SK-N-SH (cell line): ENCODE measurements around the gene PRRT4. TPM values are rescaled to one million over a fixed set of nuclear protein-coding genes. Genes with fewer than 3 reads are reported as not detected.

Experiments used
- CTCF ChIA-PET: fragments of 300-600, 350-600 bp; formaldehyde crosslinking; extraction: SDS; loops from one replicate; lab custom pipeline; 2021; lab: Yijun Ruan, JAX
- POLR2A ChIA-PET: fragments of 350-600 bp; sonication (Branson Sonifier 250); formaldehyde crosslinking; extraction: SDS; loops from one replicate; lab custom pipeline; 2020; ENCODE audit warnings: antibody characterized with exemption, inconsistent platforms; lab: Yijun Ruan, JAX
- DNase-seq: peaks from one replicate; pipeline ENCODE4 v3.0.0; 2012
- H2AFZ ChIP-seq: fragments of 200-600 bp; sonication (generic); 2 replicates; pipeline ENCODE4 v1.8.1; 2016; ENCODE audit warnings: antibody characterized with exemption, mild to moderate bottlenecking, low read depth
- H3F3A ChIP-seq: fragments of 200-600 bp; sonication (generic); replicated peaks from 2 replicates; pipeline ENCODE3; 2016; ENCODE audit warnings: antibody characterized with exemption, mild to moderate bottlenecking; ENCODE audit not compliant: insufficient read depth
- H3K27ac ChIP-seq, 2 experiments: fragments of 200-500 bp in 1 of 2; fragments of 200-600 bp in 1 of 2; sonication (Bioruptor generic) in 1 of 2; sonication (generic), shearing (Covaris generic) in 1 of 2; 2 replicates each; pipeline versions ENCODE4 v1.5.1 to v1.6.1; 2014 to 2016; ENCODE audit warnings: low read depth in 2 of 2, inconsistent platforms in 1 of 2, low read length in 1 of 2, mild to moderate bottlenecking in 1 of 2, mixed read lengths in 1 of 2
- H3K27me3 ChIP-seq: fragments of 200-600 bp; sonication (generic), shearing (Covaris generic); 2 replicates; pipeline ENCODE4 v1.6.1; 2016; ENCODE audit warnings: mixed run types; ENCODE audit not compliant: insufficient read depth
- H3K36me3 ChIP-seq, 2 experiments: fragments of 200-500 bp in 1 of 2; fragments of 200-600 bp in 1 of 2; sonication (Bioruptor generic) in 1 of 2; sonication (generic) in 1 of 2; replicated peaks in 1 of 2; 2 replicates each; pipeline versions ENCODE3 to v1.5.1; 2014 to 2016; ENCODE audit warnings: low read length in 1 of 2, mild to moderate bottlenecking in 1 of 2; ENCODE audit not compliant: insufficient read depth in 2 of 2, control insufficient read depth in 1 of 2
- H3K4me1 ChIP-seq, 2 experiments: fragments of 200-500 bp in 1 of 2; fragments of 200-600 bp in 1 of 2; sonication (Bioruptor generic) in 1 of 2; sonication (generic), shearing (Covaris generic) in 1 of 2; 2 replicates each; pipeline versions ENCODE4 v1.5.1 to v1.6.1; 2014 to 2016; ENCODE audit warnings: low read depth in 1 of 2, low read length in 1 of 2, mixed run types in 1 of 2; ENCODE audit not compliant: insufficient read depth in 2 of 2, control insufficient read depth in 1 of 2
- H3K4me2 ChIP-seq: fragments of 200-600 bp; sonication (generic), shearing (Covaris generic); 2 replicates; pipeline ENCODE4 v1.6.1; 2017; ENCODE audit warnings: mixed run types
- H3K4me3 ChIP-seq, 2 experiments: fragments of 200-500 bp in 1 of 2; fragments of 200-600 bp in 1 of 2; sonication (Bioruptor generic) in 1 of 2; sonication (generic), shearing (Covaris generic) in 1 of 2; 2 replicates each; pipeline versions ENCODE4 v1.5.1 to v1.8.1; 2014 to 2016; ENCODE audit warnings: low read depth in 2 of 2, inconsistent platforms in 1 of 2, low read length in 1 of 2, mild to moderate bottlenecking in 1 of 2, mixed read lengths in 1 of 2, moderate library complexity in 1 of 2
- H3K79me2 ChIP-seq: fragments of 200-600 bp; sonication (generic); 2 replicates; pipeline ENCODE4 v1.8.1; 2017; ENCODE audit warnings: mild to moderate bottlenecking; ENCODE audit not compliant: insufficient read depth
- H3K9ac ChIP-seq: fragments of 200-600 bp; sonication (generic); 2 replicates; pipeline ENCODE4 v1.6.1; 2017; ENCODE audit warnings: mixed run types
- H3K9me2 ChIP-seq: fragments of 200-600 bp; sonication (generic); 2 replicates; pipeline ENCODE4 v1.6.1; 2017; ENCODE audit warnings: mixed run types
- H3K9me3 ChIP-seq: fragments of 200-600 bp; sonication (generic); 2 replicates; pipeline ENCODE4 v1.6.1; 2017; ENCODE audit warnings: mixed run types, mild to moderate bottlenecking, moderate library complexity
- H4K20me1 ChIP-seq: fragments of 200-600 bp; sonication (generic); 2 replicates; pipeline ENCODE4 v1.6.1; 2017; ENCODE audit warnings: mild to moderate bottlenecking, mixed run types; ENCODE audit not compliant: insufficient read depth
- EP300 ChIP-seq, 2 experiments: IDR thresholded peaks; 2 replicates each; pipeline versions ENCODE4 v1.4.0 to v1.6.1; 2012; ENCODE audit warnings: borderline replicate concordance in 1 of 2, low read depth in 1 of 2, low read length in 1 of 2
- FOXJ3 ChIP-seq: sonication (generic); formaldehyde crosslinking; IDR thresholded peaks from 2 replicates; pipeline ENCODE4 v1.5.1; 2020; ENCODE audit warnings: mild to moderate bottlenecking, missing genetic modification reagents
- FOXM1 ChIP-seq: IDR thresholded peaks from 2 replicates; pipeline ENCODE4 v1.4.0; 2012; ENCODE audit warnings: low read depth, mild to moderate bottlenecking
- GABPA ChIP-seq: IDR thresholded peaks from 2 replicates; pipeline ENCODE4 v1.4.0; 2012; ENCODE audit warnings: low read depth, mild to moderate bottlenecking
- JUND ChIP-seq: IDR thresholded peaks from 2 replicates; pipeline ENCODE4 v1.4.0; 2012
- MEF2A ChIP-seq: IDR thresholded peaks from 2 replicates; pipeline ENCODE4 v1.4.0; 2012; ENCODE audit warnings: low read depth, borderline replicate concordance
- NFIC ChIP-seq: IDR thresholded peaks from 2 replicates; pipeline ENCODE4 v1.4.0; 2012; ENCODE audit warnings: borderline replicate concordance
- NRF1 ChIP-seq: IDR thresholded peaks from 2 replicates; pipeline ENCODE4 v1.6.1; 2012; ENCODE audit warnings: low read depth, mild to moderate bottlenecking, low read length
- POLR2AphosphoS5 ChIP-seq: IDR thresholded peaks from 2 replicates; pipeline ENCODE4 v1.6.1; 2012; ENCODE audit warnings: low read depth, low read length
- RCOR1 ChIP-seq: fragments of 150-350 bp; IDR thresholded peaks from 2 replicates; pipeline ENCODE4 v1.6.1; 2017; ENCODE audit warnings: antibody characterized with exemption, low read length
- SIN3A ChIP-seq: IDR thresholded peaks from 2 replicates; pipeline ENCODE4 v1.6.1; 2012; ENCODE audit warnings: low read depth, mild to moderate bottlenecking, low read length, moderate library complexity, borderline replicate concordance
- SMC3 ChIP-seq: IDR thresholded peaks from 2 replicates; pipeline ENCODE4 v1.6.1; 2012; ENCODE audit warnings: low read depth, low read length, improper control_type of control experiment
- TEAD4 ChIP-seq: IDR thresholded peaks from 2 replicates; pipeline ENCODE4 v1.4.0; 2012; ENCODE audit warnings: mild to moderate bottlenecking, borderline replicate concordance; ENCODE audit not compliant: insufficient read depth
- WGBS: methylation state at CpG from one replicate; pipeline ENCODE4 v1.1.6; 2017; ENCODE audit warnings: low lambda C conversion rate; 5-methylcytosine and 5-hydroxymethylcytosine counted together
- polyA plus RNA-seq, 3 experiments: library from polyadenylated mRNA; depleted of rRNA; stranded (reverse); fragments of >200 nt; gene quantifications; 2 replicates each; pipeline ENCODE4 v1.2.3, GENCODE V29; 2012
- TF ChIP-seq, protein P1 (sequence below): fragments of 200-600 bp; sonication (generic); IDR thresholded peaks from 2 replicates; pipeline ENCODE4 v1.6.1; 2017; ENCODE audit warnings: antibody characterized with exemption, mild to moderate bottlenecking, moderate library complexity
- TF ChIP-seq, protein P2 (sequence below): fragments of 150-350 bp; IDR thresholded peaks from 2 replicates; pipeline ENCODE4 v1.6.1; 2017; ENCODE audit warnings: antibody characterized with exemption, low read length, low read depth, borderline replicate concordance
- TF ChIP-seq, protein P3 (sequence below): IDR thresholded peaks from 2 replicates; pipeline ENCODE4 v1.4.0; 2012; ENCODE audit warnings: low read depth
- TF ChIP-seq, protein P4 (sequence below): IDR thresholded peaks from 2 replicates; pipeline ENCODE4 v1.4.0; 2012; ENCODE audit warnings: low read depth, borderline replicate concordance

Gene PRRT4
- polyA plus RNA-seq, 1 of the 3 experiments (the other 2 are of a cell fraction), result 1.5 TPM

DNA sequence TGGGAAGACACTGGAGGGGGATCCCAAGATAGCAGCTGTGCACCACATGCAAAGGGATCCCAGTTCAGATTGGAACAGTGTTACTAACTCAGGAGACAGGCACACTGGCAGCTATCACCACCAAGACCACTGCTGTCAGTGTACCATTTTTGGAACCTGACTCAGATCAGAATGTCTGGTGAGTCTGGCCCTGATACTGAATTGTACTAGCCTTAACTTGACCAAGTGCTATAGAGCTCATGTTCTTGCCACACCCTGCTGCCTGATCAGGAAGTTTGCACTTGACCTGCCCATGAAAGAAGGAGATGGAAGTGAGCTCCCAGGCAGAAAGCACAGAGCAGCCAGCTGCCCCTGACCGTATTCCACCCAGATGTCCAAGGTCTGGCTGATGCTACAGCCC is 4.8 kb upstream of the PRRT4 start:
- no peaks in the 10 kb centered on the region for H4K20me1 ChIP-seq
- ChIA-PET POLR2A (interaction anchor here (1.1 to 1.2 kb wide), 2 partner anchors 9 to 22 kb away, joined by 3 to 5 read pairs; partner anchors contain the start of gene RBM28), CTCF (interaction anchor here (1.1 to 20.2 kb wide), 5 partner anchors 9 to 59 kb away, joined by 4 to 493 read pairs (median 8); partner anchors contain the start of gene RBM28)
- TF ChIP-seq, protein P1, sequence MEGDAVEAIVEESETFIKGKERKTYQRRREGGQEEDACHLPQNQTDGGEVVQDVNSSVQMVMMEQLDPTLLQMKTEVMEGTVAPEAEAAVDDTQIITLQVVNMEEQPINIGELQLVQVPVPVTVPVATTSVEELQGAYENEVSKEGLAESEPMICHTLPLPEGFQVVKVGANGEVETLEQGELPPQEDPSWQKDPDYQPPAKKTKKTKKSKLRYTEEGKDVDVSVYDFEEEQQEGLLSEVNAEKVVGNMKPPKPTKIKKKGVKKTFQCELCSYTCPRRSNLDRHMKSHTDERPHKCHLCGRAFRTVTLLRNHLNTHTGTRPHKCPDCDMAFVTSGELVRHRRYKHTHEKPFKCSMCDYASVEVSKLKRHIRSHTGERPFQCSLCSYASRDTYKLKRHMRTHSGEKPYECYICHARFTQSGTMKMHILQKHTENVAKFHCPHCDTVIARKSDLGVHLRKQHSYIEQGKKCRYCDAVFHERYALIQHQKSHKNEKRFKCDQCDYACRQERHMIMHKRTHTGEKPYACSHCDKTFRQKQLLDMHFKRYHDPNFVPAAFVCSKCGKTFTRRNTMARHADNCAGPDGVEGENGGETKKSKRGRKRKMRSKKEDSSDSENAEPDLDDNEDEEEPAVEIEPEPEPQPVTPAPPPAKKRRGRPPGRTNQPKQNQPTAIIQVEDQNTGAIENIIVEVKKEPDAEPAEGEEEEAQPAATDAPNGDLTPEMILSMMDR, result no peak
- TF ChIP-seq FOXM1, result no peak
- TF ChIP-seq FOXJ3 (CRISPR knock-in tag), result no peak
- no peak for TF ChIP-seq TEAD4
- TF ChIP-seq, protein P2, sequence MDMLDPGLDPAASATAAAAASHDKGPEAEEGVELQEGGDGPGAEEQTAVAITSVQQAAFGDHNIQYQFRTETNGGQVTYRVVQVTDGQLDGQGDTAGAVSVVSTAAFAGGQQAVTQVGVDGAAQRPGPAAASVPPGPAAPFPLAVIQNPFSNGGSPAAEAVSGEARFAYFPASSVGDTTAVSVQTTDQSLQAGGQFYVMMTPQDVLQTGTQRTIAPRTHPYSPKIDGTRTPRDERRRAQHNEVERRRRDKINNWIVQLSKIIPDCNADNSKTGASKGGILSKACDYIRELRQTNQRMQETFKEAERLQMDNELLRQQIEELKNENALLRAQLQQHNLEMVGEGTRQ, result no peak
- TF ChIP-seq NFIC, result no peak
- no peak for TF ChIP-seq JUND
- no peak for TF ChIP-seq SIN3A
- no peak for TF ChIP-seq GABPA
- no peak for TF ChIP-seq POLR2AphosphoS5
- TF ChIP-seq, protein P3, sequence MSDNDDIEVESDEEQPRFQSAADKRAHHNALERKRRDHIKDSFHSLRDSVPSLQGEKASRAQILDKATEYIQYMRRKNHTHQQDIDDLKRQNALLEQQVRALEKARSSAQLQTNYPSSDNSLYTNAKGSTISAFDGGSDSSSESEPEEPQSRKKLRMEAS, result no peak
- TF ChIP-seq, protein P4, sequence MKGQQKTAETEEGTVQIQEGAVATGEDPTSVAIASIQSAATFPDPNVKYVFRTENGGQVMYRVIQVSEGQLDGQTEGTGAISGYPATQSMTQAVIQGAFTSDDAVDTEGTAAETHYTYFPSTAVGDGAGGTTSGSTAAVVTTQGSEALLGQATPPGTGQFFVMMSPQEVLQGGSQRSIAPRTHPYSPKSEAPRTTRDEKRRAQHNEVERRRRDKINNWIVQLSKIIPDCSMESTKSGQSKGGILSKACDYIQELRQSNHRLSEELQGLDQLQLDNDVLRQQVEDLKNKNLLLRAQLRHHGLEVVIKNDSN, result no peak
- no peak for TF ChIP-seq NRF1
- TF ChIP-seq SMC3, result no peak
- no peak for TF ChIP-seq EP300 (IDR thresholded peaks at IDR 0.05; ENCODE audit: borderline replicate concordance in 1 of 2, low read depth in 1 of 2, low read length in 1 of 2)
- TF ChIP-seq RCOR1, result no peak
- no peak for TF ChIP-seq MEF2A
- no peaks in the 10 kb centered on the region for H3K9me3 ChIP-seq
- no peak for DNase-seq
- H3K27ac ChIP-seq, result peak overlapping the region in 1 of 2 experiments; percentile 100; a peak in 2 of 4 replicates
- no peak overlapping the region for H3K9ac ChIP-seq
- peaks cover 5% of the 10 kb centered on the region for H3F3A ChIP-seq
- no peaks in the 10 kb centered on the region for H3K79me2 ChIP-seq
- no peak overlapping the region for H3K4me3 ChIP-seq
- no peak overlapping the region for H3K4me2 ChIP-seq
- H2AFZ ChIP-seq, result no peak overlapping the region
- H3K4me1 ChIP-seq, result peaks cover 0 to 33% of the 10 kb centered on the region in 2 experiments; a peak in 2 of 4 replicates
- peaks cover 40% of the 10 kb centered on the region for H3K27me3 ChIP-seq
- WGBS, result 91% methylated on average over 1 of the region's 1 CpG
- H3K9me2 ChIP-seq, result no peaks in the 10 kb centered on the region
- H3K36me3 ChIP-seq, result no peaks in the 10 kb centered on the region
